K562 (cell line): ENCODE data around the gene DMD. TPM values are rescaled to one million over a fixed set of nuclear protein-coding genes. Genes with fewer than 3 reads are reported as not detected.

Source experiments
- ATAC-seq: fragments of 200-7000 bp; cut with Tn5 transposase; 3 replicates; pipeline ENCODE4 v1.9.1; 2020; ENCODE audit warnings: moderate library complexity
- BruUV-seq: library from RNA; stranded (reverse); fragments of 400-500 nt; replicated peaks from 2 replicates; lab custom pipeline; 2021; lab: Mats Ljungman, UMichigan
- CTCF ChIA-PET: fragments of 300-600 bp; formaldehyde crosslinking; extraction: SDS; loops from one replicate; lab custom pipeline; 2021; ENCODE audit warnings: low intra/inter-chr PET ratio; lab: Yijun Ruan, JAX
- POLR2A ChIA-PET: fragments of 300-600, 350-650 bp; sonication (Branson Sonifier 250); formaldehyde crosslinking; extraction: SDS; loops from one replicate; lab custom pipeline; 2021; ENCODE audit warnings: antibody characterized with exemption, inconsistent platforms; lab: Yijun Ruan, JAX
- DNase-seq, 4 experiments: peaks; one replicate each; pipeline versions ENCODE4 v3.0.0 to v3.0.0-alpha.2; 2011 to 2018; ENCODE audit warnings: low spot score in 3 of 4, mixed read lengths in 3 of 4; ENCODE audit errors: extremely low read depth in 1 of 4
- FAIRE-seq: peaks from 2 replicates; lab custom pipeline; 2011; peaks lifted over from hg19 to GRCh38; lab: Jason Lieb, UNC
- H2AFZ ChIP-seq: 2 replicates; pipeline ENCODE4 v1.6.0; 2011; ENCODE audit warnings: low read depth, low read length, control low read depth, inconsistent platforms
- H3K27ac ChIP-seq: fragments of 200-600 bp; 3 replicates; pipeline ENCODE4 v1.8.0; 2011; ENCODE audit warnings: low read depth, mild to moderate bottlenecking, control low read depth, inconsistent platforms, low read length, moderate library complexity, mixed read lengths; ENCODE audit errors: extremely low read depth
- H3K27me3 ChIP-seq, 2 experiments: fragments of 300-600 bp in 1 of 2; 2 replicates in 1 of 2; 3 replicates in 1 of 2; pipeline versions ENCODE4 v1.6.0 to v1.8.0; 2011; ENCODE audit warnings: inconsistent platforms in 2 of 2, low read length in 2 of 2, mild to moderate bottlenecking in 1 of 2, mixed read lengths in 1 of 2, moderate library complexity in 1 of 2; ENCODE audit not compliant: control insufficient read depth in 2 of 2, insufficient read depth in 2 of 2
- H3K36me3 ChIP-seq: fragments of 300-600 bp; 3 replicates; pipeline ENCODE4 v1.8.0; 2011; ENCODE audit warnings: mild to moderate bottlenecking, low read length, inconsistent platforms; ENCODE audit not compliant: control insufficient read depth, insufficient read depth
- H3K4me1 ChIP-seq, 2 experiments: fragments of 200-600 bp in 1 of 2; replicated peaks in 1 of 2; 2 replicates in 1 of 2; 3 replicates in 1 of 2; pipeline versions ENCODE4 v1.5.1 to v1.8.0; 2011; ENCODE audit warnings: inconsistent platforms in 2 of 2, low read length in 2 of 2, mild to moderate bottlenecking in 1 of 2, mixed read lengths in 1 of 2, moderate library complexity in 1 of 2; ENCODE audit not compliant: control insufficient read depth in 2 of 2, insufficient read depth in 2 of 2
- H3K4me2 ChIP-seq: 2 replicates; pipeline ENCODE4 v1.6.1; 2011; ENCODE audit warnings: low read length, control low read depth, inconsistent platforms, mixed read lengths; ENCODE audit not compliant: insufficient read depth
- H3K4me3 ChIP-seq: fragments of 200-600 bp; sonication (generic), shearing (Covaris generic); 2 replicates; pipeline ENCODE4 v1.5.1; 2016; ENCODE audit warnings: control low read depth, inconsistent platforms
- H3K79me2 ChIP-seq: fragments of 200-600 bp; 3 replicates; pipeline ENCODE4 v1.8.0; 2011; ENCODE audit warnings: low read length, inconsistent platforms; ENCODE audit not compliant: control insufficient read depth, insufficient read depth
- H3K9ac ChIP-seq, 2 experiments: 2 replicates each; pipeline versions ENCODE4 v1.6.0 to v1.6.1; 2011; ENCODE audit warnings: low read depth in 2 of 2, low read length in 2 of 2, control low read depth in 1 of 2, inconsistent platforms in 1 of 2, mild to moderate bottlenecking in 1 of 2, mixed read lengths in 1 of 2; ENCODE audit not compliant: insufficient read depth in 1 of 2
- H3K9me1 ChIP-seq: one replicate; pipeline ENCODE4 v1.6.0; 2011; ENCODE audit warnings: inconsistent platforms, mild to moderate bottlenecking, low read length, moderate library complexity; ENCODE audit not compliant: control insufficient read depth, insufficient read depth
- H3K9me3 ChIP-seq: replicated peaks from 2 replicates; pipeline ENCODE4 v1.5.1; 2011; ENCODE audit warnings: low read depth, low read length, inconsistent platforms; ENCODE audit not compliant: control insufficient read depth, insufficient read depth
- H4K20me1 ChIP-seq: replicated peaks from 2 replicates; pipeline ENCODE4 v1.6.1; 2011; ENCODE audit warnings: low read length, inconsistent platforms, mixed read lengths; ENCODE audit not compliant: control insufficient read depth, insufficient read depth
- GTF3C2 ChIP-seq: IDR thresholded peaks from 3 replicates; pipeline ENCODE4 v1.6.1; 2011; ENCODE audit warnings: borderline replicate concordance, mild to moderate bottlenecking, moderate library complexity; ENCODE audit not compliant: insufficient read length; ENCODE audit errors: extremely low read depth
- THAP7 ChIP-seq: fragments of 250-450 bp; sonication (Bioruptor Pico); IDR thresholded peaks from 2 replicates; pipeline ENCODE4 v1.5.0; 2021
- WGBS: fragments of 100-300 bp; shearing (Covaris generic); methylation state at CpG from one replicate; pipeline ENCODE4 v1.1.6; 2016; ENCODE audit warnings: low coverage, mixed read lengths; ENCODE audit not compliant: insufficient coverage; ENCODE audit errors: missing lambda C conversion rate; 5-methylcytosine and 5-hydroxymethylcytosine counted together
- in situ Hi-C: fragments of 300-500 bp; cut with MboI; formaldehyde crosslinking; loops from 4 replicates; pipeline ENCODE4 v1.15.0; 2018; ENCODE audit warnings: inconsistent platforms, mixed read lengths
- intact Hi-C: fragments of 100-400 bp; cut with micrococcal nuclease; formaldehyde crosslinking; loops from 2 replicates; pipeline ENCODE4 v1.14.2; 2022
- polyA plus RNA-seq, 8 experiments: library from polyadenylated mRNA; depleted of rRNA in 4 of 8; stranded (reverse) in 5 of 8; unstranded in 3 of 8; fragments of >200 nt; fragmentation: Nextera tagmentation in 2 of 8; fragmentation: Illumina TruSeq in 1 of 8; extraction: Ambion mirVana in 2 of 8; extraction: Trizol in 1 of 8; gene quantifications; 2 replicates each; pipeline versions ENCODE4 v1.2.1 to v1.2.3, GENCODE V29; 2011 to 2014; ENCODE audit warnings: inconsistent platforms in 1 of 8, missing spikeins in 1 of 8
- total RNA-seq, 7 experiments: library from RNA; depleted of rRNA in 6 of 7; stranded (reverse); fragments of >200 nt in 6 of 7; fragmentation: Illumina TruSeq in 2 of 7; extraction: Trizol in 2 of 7; gene quantifications; 2 replicates each; pipeline versions ENCODE4 v1.2.1 to v1.2.3, GENCODE V29; 2011 to 2021; ENCODE audit warnings: low replicate concordance in 1 of 7

DMD gene
- total and polyA plus RNA-seq, 9 of the 15 experiments (the other 6 are each of a cell fraction or from before 2014, with no cell fraction given) = 3.8 to 20.4 (median 11.4) TPM

- no peak for FAIRE-seq
- intact Hi-C loops = no loop called here
- ATAC-seq = no peak
- H3K4me3 ChIP-seq = no peak overlapping the region
- H3K27ac ChIP-seq = no peak overlapping the region
- H3K9ac ChIP-seq = no peak overlapping the region
- no peak overlapping the region for H3K4me2 ChIP-seq
- POLR2A ChIA-PET = no interaction called here
- H3K79me2 ChIP-seq = no peaks in the 10 kb centered on the region
- H3K9me3 ChIP-seq = no peaks in the 10 kb centered on the region
- no TSS peak for BruUV-seq
- no peaks in the 10 kb centered on the region for H3K9me1 ChIP-seq
- no peaks in the 10 kb centered on the region for H3K4me1 ChIP-seq
- peaks cover 0 to 6% of the 10 kb centered on the region in 2 experiments; a peak in 3 of 5 replicates for H3K27me3 ChIP-seq
- H4K20me1 ChIP-seq = no peaks in the 10 kb centered on the region
- H2AFZ ChIP-seq = no peak overlapping the region
- CTCF ChIA-PET = no interaction called here
- no peak for DNase-seq
- H3K36me3 ChIP-seq = no peaks in the 10 kb centered on the region
- WGBS = 0% methylated on average over 3 of the region's 3 CpGs
- in situ Hi-C loops = no loop called here
- no peak for TF ChIP-seq GTF3C2
- TF ChIP-seq THAP7 = no peak
- TF ChIP-seq, all 486 proteins: peak for 0
Measured at GRCh38 chrX:31092970-31093638, 2118.2 kb downstream of the DMD start.
